ENCODE results near the gene CWC27. TPM values are rescaled to one million over a fixed set of nuclear protein-coding genes. Genes with fewer than 3 reads are reported as not detected.

CWC27 gene
- total RNA-seq, 1 experiment from 2014 or later: 42.7 TPM

DNA sequence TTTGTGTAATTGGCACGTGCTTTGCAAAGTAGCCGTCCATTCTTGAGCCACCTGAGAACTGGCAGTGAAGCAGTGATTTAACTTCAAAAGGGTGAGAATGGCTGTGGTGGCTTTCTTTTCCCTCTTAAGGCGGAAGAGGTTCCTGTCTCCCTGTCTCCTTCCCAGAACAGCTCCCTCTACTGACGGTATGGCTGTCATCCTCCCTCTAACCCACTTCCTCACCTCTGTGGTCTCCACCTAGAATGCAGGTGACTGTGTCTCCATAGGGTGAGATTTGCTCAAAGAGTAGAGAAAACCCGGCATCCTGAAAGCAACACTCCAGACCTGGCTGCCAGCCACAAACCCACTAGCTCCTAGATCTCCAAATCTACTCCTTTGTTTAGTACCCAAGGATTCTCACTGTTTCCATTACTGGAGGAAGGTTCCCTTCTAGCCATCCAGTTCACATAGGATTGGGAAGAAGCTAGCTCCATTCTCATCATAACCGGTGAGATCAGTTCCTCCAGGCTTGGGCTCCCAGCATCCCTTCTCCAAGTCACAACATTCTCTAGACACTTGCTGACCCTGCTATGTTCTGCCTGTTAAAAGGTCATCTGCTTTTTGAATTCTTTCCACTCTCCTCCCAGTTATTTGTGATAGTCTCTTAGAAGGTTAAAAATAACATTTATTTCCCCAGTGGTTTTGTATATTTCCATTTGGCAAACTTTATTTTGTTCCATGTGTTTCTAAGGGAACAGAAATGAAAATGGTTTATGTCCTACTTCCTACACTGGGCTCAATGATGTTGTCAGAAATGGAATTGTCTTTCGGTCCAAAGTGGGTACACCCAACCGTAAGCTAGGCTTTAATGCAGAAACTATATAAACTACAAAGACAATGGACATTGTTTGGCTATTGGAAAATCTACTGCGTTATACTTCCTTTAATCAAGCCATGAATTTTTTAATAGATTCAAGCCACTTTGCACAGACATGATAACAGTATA, 269.4 kb downstream of the CWC27 start:
- ATAC-seq (peak; percentile 72), DNase-seq (ENCODE audit: low spot score) (peak; percentile 71)

DNA sequence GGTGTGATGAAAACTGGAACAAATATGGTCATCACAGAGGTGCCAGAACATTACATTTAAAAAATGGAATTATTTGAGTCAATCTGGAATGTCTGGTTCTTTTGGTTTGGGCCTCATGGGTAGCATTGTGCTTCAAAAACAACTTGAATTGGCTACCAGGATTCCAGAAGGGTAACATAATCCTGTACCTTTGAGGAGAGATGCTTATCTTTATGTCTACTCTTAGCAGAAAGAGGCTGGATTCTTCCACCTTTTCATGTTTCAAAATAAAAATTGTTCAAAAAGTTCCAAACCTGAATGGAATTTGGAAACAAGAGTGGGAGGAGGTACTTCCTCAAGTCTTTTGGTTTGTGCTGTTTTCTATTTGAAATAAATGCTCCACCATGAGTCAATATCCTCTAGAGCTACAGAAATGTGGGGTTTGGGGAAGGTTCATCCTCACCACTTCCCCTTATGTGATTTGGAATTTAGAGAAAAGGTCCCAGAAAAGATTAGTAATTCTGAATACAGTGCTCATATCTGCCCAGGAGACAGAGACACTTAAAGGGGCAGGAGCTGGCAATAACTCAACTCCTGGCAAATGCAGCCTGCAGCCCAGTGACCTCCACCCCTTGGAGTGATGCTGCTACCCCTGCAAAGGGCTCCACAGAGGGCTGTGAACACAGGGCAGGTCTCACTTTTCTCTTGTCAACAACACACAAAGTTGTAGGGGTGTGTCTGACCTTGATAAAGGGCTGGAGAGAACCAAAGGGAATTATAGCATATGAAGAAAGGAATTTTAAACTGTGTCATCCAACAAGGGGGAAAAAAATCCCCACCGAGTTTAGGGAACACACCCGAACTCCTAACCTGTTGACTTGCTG, 272.8 kb downstream of the CWC27 start:
- CTCF ChIA-PET: no interaction called here
- Mint-ChIP-seq H3K4me1 (peaks cover 15% of the 10 kb centered on the region), H3K27me3 (ENCODE audit: low read depth) (peaks cover 9% of the 10 kb centered on the region), H3K36me3 (no peaks in the 10 kb centered on the region), H3K4me3 (no peak overlapping the region), H3K9me3 (no peaks in the 10 kb centered on the region), H3K27ac (no peak overlapping the region)
- DNase-seq (ENCODE audit: low spot score) (no peak), ATAC-seq (no peak)
- POLR2A ChIA-PET: no interaction called here
- no peak for TF ChIP-seq JUN (CRISPR knock-in tag; IDR thresholded peaks at IDR 0.05)
- TF ChIP-seq, protein P1, sequence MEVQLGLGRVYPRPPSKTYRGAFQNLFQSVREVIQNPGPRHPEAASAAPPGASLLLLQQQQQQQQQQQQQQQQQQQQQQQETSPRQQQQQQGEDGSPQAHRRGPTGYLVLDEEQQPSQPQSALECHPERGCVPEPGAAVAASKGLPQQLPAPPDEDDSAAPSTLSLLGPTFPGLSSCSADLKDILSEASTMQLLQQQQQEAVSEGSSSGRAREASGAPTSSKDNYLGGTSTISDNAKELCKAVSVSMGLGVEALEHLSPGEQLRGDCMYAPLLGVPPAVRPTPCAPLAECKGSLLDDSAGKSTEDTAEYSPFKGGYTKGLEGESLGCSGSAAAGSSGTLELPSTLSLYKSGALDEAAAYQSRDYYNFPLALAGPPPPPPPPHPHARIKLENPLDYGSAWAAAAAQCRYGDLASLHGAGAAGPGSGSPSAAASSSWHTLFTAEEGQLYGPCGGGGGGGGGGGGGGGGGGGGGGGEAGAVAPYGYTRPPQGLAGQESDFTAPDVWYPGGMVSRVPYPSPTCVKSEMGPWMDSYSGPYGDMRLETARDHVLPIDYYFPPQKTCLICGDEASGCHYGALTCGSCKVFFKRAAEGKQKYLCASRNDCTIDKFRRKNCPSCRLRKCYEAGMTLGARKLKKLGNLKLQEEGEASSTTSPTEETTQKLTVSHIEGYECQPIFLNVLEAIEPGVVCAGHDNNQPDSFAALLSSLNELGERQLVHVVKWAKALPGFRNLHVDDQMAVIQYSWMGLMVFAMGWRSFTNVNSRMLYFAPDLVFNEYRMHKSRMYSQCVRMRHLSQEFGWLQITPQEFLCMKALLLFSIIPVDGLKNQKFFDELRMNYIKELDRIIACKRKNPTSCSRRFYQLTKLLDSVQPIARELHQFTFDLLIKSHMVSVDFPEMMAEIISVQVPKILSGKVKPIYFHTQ (CRISPR knock-in tag; IDR thresholded peaks at IDR 0.05): no peak
- TF ChIP-seq KAT7 (CRISPR knock-in tag; IDR thresholded peaks at IDR 0.05; ENCODE audit: borderline replicate concordance): no peak
- TF ChIP-seq USF2 (CRISPR knock-in tag; IDR thresholded peaks at IDR 0.05): no peak
- TF ChIP-seq STAT6 (CRISPR knock-in tag; conservative IDR thresholded peaks at IDR 0.05; ENCODE audit: low read depth): no peak
- TF ChIP-seq ATF3 (CRISPR knock-in tag; conservative IDR thresholded peaks at IDR 0.05): no peak
- TF ChIP-seq CREM (CRISPR knock-in tag; IDR thresholded peaks at IDR 0.05): no peak

More for the DNA sequence above, 269.4 kb downstream of the CWC27 start:
- TF ChIP-seq, protein P2, sequence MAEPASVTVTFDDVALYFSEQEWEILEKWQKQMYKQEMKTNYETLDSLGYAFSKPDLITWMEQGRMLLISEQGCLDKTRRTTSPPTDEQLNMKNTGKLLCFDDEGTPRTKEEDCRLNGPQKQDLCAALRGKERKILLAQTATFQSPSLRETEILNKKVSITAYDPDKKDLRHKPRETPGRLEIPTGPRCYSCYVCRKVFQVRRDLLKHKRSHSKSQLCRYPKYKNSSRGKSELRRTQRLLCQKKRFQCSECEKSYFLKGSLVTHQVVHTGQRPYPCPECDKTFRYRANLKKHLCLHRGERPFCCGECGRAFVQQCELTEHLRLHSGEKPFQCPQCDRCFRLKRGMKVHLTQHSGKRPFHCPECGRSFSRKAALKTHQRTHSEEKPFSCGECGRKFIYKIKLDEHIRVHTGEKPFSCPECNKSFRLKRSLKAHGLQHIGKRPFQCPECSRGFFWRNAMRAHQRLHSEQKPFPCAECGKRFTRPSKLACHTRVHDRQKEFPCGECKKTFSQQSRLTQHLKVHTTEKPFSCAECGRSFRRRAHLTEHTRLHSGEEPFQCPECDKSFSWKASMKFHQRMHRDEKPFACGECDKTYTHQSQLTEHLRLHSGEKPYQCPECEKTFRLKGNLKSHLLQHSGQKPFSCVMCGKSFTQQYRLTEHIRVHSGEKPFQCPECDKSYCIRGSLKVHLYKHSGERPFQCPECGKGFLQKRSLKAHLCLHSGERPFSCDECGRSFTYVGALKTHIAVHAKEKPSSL (CRISPR knock-in tag; conservative IDR thresholded peaks at IDR 0.05): no peak
- TF ChIP-seq ZNF423 (CRISPR knock-in tag; IDR thresholded peaks at IDR 0.05): no peak
- TF ChIP-seq ZNF317 (CRISPR knock-in tag; IDR thresholded peaks at IDR 0.05; ENCODE audit: borderline replicate concordance, low read depth): no peak
- TF ChIP-seq ZNF396 (CRISPR knock-in tag; IDR thresholded peaks at IDR 0.05; ENCODE audit: borderline replicate concordance): 0 out of 2 replicates have a peak, but pooled peaks have one; percentile 68
- no peak for TF ChIP-seq IRF1 (CRISPR knock-in tag; IDR thresholded peaks at IDR 0.05)
- TF ChIP-seq MAX (CRISPR knock-in tag; IDR thresholded peaks at IDR 0.05): peak; percentile 54; the same call in 1 of the 2 replicates
- no peak for TF ChIP-seq FOXK1 (CRISPR knock-in tag; IDR thresholded peaks at IDR 0.05)
- peak; percentile 56 for TF ChIP-seq CTCF (IDR thresholded peaks at IDR 0.05)
- POLR2A ChIA-PET: interaction anchor here (0.5 to 0.6 kb wide), 2 partner anchors 16 to 200 kb away, joined by 3 to 5 read pairs; no protein-coding TSS in a partner anchor
- H3K9me3 Mint-ChIP-seq: no peaks in the 10 kb centered on the region
- H3K4me3 Mint-ChIP-seq: no peak overlapping the region
- H3K36me3 Mint-ChIP-seq: no peaks in the 10 kb centered on the region
- CTCF ChIA-PET: interaction anchor here (0.6 to 2.0 kb wide), 17 partner anchors 9 to 445 kb away, joined by 3 to 11 read pairs (median 3); no protein-coding TSS in a partner anchor
- peak overlapping the region; percentile 45; the same call in 1 of the 2 replicates for H3K27ac Mint-ChIP-seq
- H3K27me3 Mint-ChIP-seq (ENCODE audit: low read depth): peaks cover 17% of the 10 kb centered on the region
- peaks cover 34% of the 10 kb centered on the region for H3K4me1 Mint-ChIP-seq

All from WTC11 (cell line).